ENCODE results near the gene PRADC1. TPM values are rescaled to one million over a fixed set of nuclear protein-coding genes. Genes with fewer than 3 reads are reported as not detected.
A peak's percentile ranks its signal among the peaks of the same experiment; 100 is the strongest.

PRADC1 gene
- total and polyA plus RNA-seq, 7 donors, result 53.6 to 118 (median 87.6) TPM

GRCh38 chr2:73257425-73258125 is 24.5 kb upstream of the PRADC1 start:
- Histone ChIP-seq H3K27ac (no peak overlapping the region), H3K36me3 (ENCODE audit: insufficient read depth in 1 of 2, low read depth in 1 of 2) (peaks cover 2 to 27% of the 10 kb centered on the region in 2 donors), H3K27me3 (ENCODE audit: insufficient read depth in 3 of 3, low read length in 2 of 3) (no peaks in the 10 kb centered on the region), H3K4me1 (no peaks in the 10 kb centered on the region), H3K4me3 (no peak overlapping the region), H3K9me3 (no peaks in the 10 kb centered on the region)
- peak in 1 of 2 donors; percentile 64 for DNase-seq
- no peak for TF ChIP-seq CTCF (IDR thresholded peaks at IDR 0.05)
- WGBS, 3 donors, result 65 to 73% (median 68%) methylated on average over 10 of the region's 10 CpGs
- intact Hi-C loops (cut with DNase I), result loop anchor here in 1 of 2 donors (5.0 kb wide), 1 partner anchor 95 kb away; no protein-coding TSS in a partner anchor
- ATAC-seq, result no peak

GRCh38 chr2:73257021-73257420 is 24.0 kb upstream of the PRADC1 start:
- Histone ChIP-seq H3K27ac (no peak overlapping the region), H3K4me1 (no peaks in the 10 kb centered on the region), H3K27me3 (ENCODE audit: insufficient read depth in 3 of 3, low read length in 2 of 3) (no peaks in the 10 kb centered on the region), H3K4me3 (no peak overlapping the region), H3K9me3 (no peaks in the 10 kb centered on the region), H3K36me3 (ENCODE audit: insufficient read depth in 1 of 2, low read depth in 1 of 2) (peaks cover 2 to 33% of the 10 kb centered on the region in 2 donors)
- no peak for DNase-seq
- 83 to 92% (median 91%) methylated on average over 2 of the region's 2 CpGs for WGBS, 3 donors
- no peak for ATAC-seq
- TF ChIP-seq CTCF (IDR thresholded peaks at IDR 0.05), result no peak
- intact Hi-C loops (cut with DNase I), result loop anchor here in 1 of 2 donors (5.0 kb wide), 1 partner anchor 95 kb away; no protein-coding TSS in a partner anchor

GRCh38 chr2:73256618-73256922 is 23.5 kb upstream of the PRADC1 start:
- WGBS, 3 donors, result 47 to 70% (median 69%) methylated on average over 1 of the region's 1 CpG
- no peak for ATAC-seq

GRCh38 chr2:73255907-73256617 is 23.0 kb upstream of the PRADC1 start:
- no peak for TF ChIP-seq CTCF (IDR thresholded peaks at IDR 0.05)
- peaks cover 2 to 42% of the 10 kb centered on the region in 2 donors for H3K36me3 ChIP-seq (ENCODE audit: insufficient read depth in 1 of 2, low read depth in 1 of 2)
- ATAC-seq, result no peak

More at GRCh38 chr2:73256618-73256922, 23.5 kb upstream of the PRADC1 start:
- no peak for DNase-seq
- intact Hi-C loops (cut with DNase I), result loop anchor here in 1 of 2 donors (5.0 kb wide), 1 partner anchor 94 kb away; no protein-coding TSS in a partner anchor
- TF ChIP-seq CTCF (IDR thresholded peaks at IDR 0.05), result no peak
- no peak overlapping the region for H3K27ac ChIP-seq
- H3K4me1 ChIP-seq, result no peaks in the 10 kb centered on the region
- no peaks in the 10 kb centered on the region for H3K9me3 ChIP-seq
- no peaks in the 10 kb centered on the region for H3K27me3 ChIP-seq (ENCODE audit: insufficient read depth in 3 of 3, low read length in 2 of 3)
- peaks cover 2 to 37% of the 10 kb centered on the region in 2 donors for H3K36me3 ChIP-seq (ENCODE audit: insufficient read depth in 1 of 2, low read depth in 1 of 2)
- no peak overlapping the region for H3K4me3 ChIP-seq

More at GRCh38 chr2:73255907-73256617, 23.0 kb upstream of the PRADC1 start:
- Histone ChIP-seq H3K4me1 (no peaks in the 10 kb centered on the region), H3K27me3 (ENCODE audit: insufficient read depth in 3 of 3, low read length in 2 of 3) (no peaks in the 10 kb centered on the region), H3K27ac (no peak overlapping the region), H3K4me3 (no peak overlapping the region), H3K9me3 (no peaks in the 10 kb centered on the region)
- 60 to 62% (median 61%) methylated on average over 5 of the region's 5 CpGs for WGBS, 3 donors
- intact Hi-C loops (cut with DNase I), result loop anchor here in 1 of 2 donors (5.0 kb wide), 1 partner anchor 94 kb away; no protein-coding TSS in a partner anchor
- DNase-seq, result no peak
